H1 (cell line): Measurements from ENCODE around the gene EPHA4. TPM values are rescaled to one million over a fixed set of nuclear protein-coding genes. Genes with fewer than 3 reads are reported as not detected.

ENCODE experiments used
- CTCF ChIA-PET: fragments of 300-600 bp; sonication (Branson Sonifier 250); formaldehyde crosslinking; loops from one replicate; lab custom pipeline; 2021; ENCODE audit not compliant: partially characterized antibody; lab: Charles Lee
- POLR2A ChIA-PET: fragments of 300-600 bp; sonication (Branson Sonifier 250); formaldehyde crosslinking; loops from one replicate; lab custom pipeline; 2021; ENCODE audit warnings: inconsistent platforms; ENCODE audit not compliant: partially characterized antibody; lab: Charles Lee
- DNase-seq, 2 experiments: peaks; one replicate each; pipeline versions ENCODE4 v3.0.0 to v3.0.0-alpha.2; 2010 to 2022; ENCODE audit warnings: low spot score in 2 of 2, low read depth in 1 of 2, mixed read lengths in 1 of 2
- FAIRE-seq: peaks from 2 replicates; lab custom pipeline; 2011; peaks lifted over from hg19 to GRCh38; lab: Jason Lieb, UNC
- H2AFZ ChIP-seq: 2 replicates; pipeline ENCODE4 v1.8.1; 2012; ENCODE audit warnings: low read length, inconsistent platforms
- H2AK5ac ChIP-seq: 2 replicates; pipeline ENCODE4 v1.6.1; 2013; ENCODE audit warnings: low read depth, low read length
- H2BK120ac ChIP-seq: replicated peaks from 2 replicates; pipeline ENCODE3; 2013; ENCODE audit warnings: low read depth, low read length, inconsistent platforms
- H2BK12ac ChIP-seq: 2 replicates; pipeline ENCODE4 v1.6.1; 2013; ENCODE audit warnings: low read depth, low read length
- H2BK15ac ChIP-seq: 2 replicates; pipeline ENCODE4 v1.6.1; 2013; ENCODE audit warnings: low read length
- H2BK20ac ChIP-seq: 2 replicates; pipeline ENCODE4 v1.6.1; 2013; ENCODE audit warnings: low read length
- H2BK5ac ChIP-seq: 2 replicates; pipeline ENCODE4 v1.6.1; 2013; ENCODE audit warnings: low read depth, low read length
- H3K14ac ChIP-seq: 2 replicates; pipeline ENCODE4 v1.6.1; 2013; ENCODE audit warnings: inconsistent platforms; ENCODE audit not compliant: insufficient read length
- H3K18ac ChIP-seq: 2 replicates; pipeline ENCODE4 v1.6.1; 2013; ENCODE audit warnings: low read length; ENCODE audit errors: extremely low read depth
- H3K23ac ChIP-seq: 2 replicates; pipeline ENCODE4 v1.6.1; 2013; ENCODE audit warnings: inconsistent platforms; ENCODE audit not compliant: insufficient read length
- H3K23me2 ChIP-seq: 2 replicates; pipeline ENCODE4 v1.6.1; 2013; ENCODE audit warnings: low read depth, low read length
- H3K27ac ChIP-seq: 2 replicates; pipeline ENCODE4 v1.6.1; 2011; ENCODE audit warnings: low read depth, low read length, inconsistent platforms
- H3K27me3 ChIP-seq, 4 experiments: replicated peaks in 1 of 4; 1 replicate in 1 of 4; 2 replicates in 3 of 4; pipeline versions ENCODE4 v1.6.1 to v1.8.1; 2011 to 2013; ENCODE audit warnings: low read length in 3 of 4, mild to moderate bottlenecking in 3 of 4, inconsistent platforms in 2 of 4, mixed read lengths in 2 of 4, moderate library complexity in 1 of 4; ENCODE audit not compliant: control insufficient read depth in 3 of 4, insufficient read depth in 3 of 4; ENCODE audit errors: extremely low read depth in 1 of 4
- H3K36me3 ChIP-seq, 4 experiments: 2 replicates each; pipeline versions ENCODE4 v1.6.1 to v1.8.1; 2011 to 2013; ENCODE audit warnings: mild to moderate bottlenecking in 4 of 4, low read length in 3 of 4, moderate library complexity in 2 of 4, control low read depth in 1 of 4, inconsistent platforms in 1 of 4; ENCODE audit not compliant: insufficient read depth in 4 of 4, control insufficient read depth in 2 of 4
- H3K4ac ChIP-seq: replicated peaks from 2 replicates; pipeline ENCODE3; 2013; ENCODE audit warnings: low read length, low read depth, mixed read lengths, inconsistent platforms; ENCODE audit not compliant: insufficient read length
- H3K4me1 ChIP-seq, 4 experiments: replicated peaks in 1 of 4; 1 replicate in 1 of 4; 2 replicates in 3 of 4; pipeline versions ENCODE4 v1.6.1 to v1.8.1; 2011 to 2013; ENCODE audit warnings: low read length in 3 of 4, inconsistent platforms in 2 of 4, mixed read lengths in 1 of 4; ENCODE audit not compliant: insufficient read depth in 4 of 4, control insufficient read depth in 3 of 4
- H3K4me2 ChIP-seq, 2 experiments: 2 replicates each; pipeline versions ENCODE4 v1.6.1 to v1.8.1; 2011 to 2013; ENCODE audit warnings: low read depth in 2 of 2, low read length in 2 of 2, control low read depth in 1 of 2, inconsistent platforms in 1 of 2, mild to moderate bottlenecking in 1 of 2; ENCODE audit not compliant: insufficient read depth in 1 of 2
- H3K4me3 ChIP-seq, 4 experiments: fragments of 200-600, 300-600 bp in 1 of 4; sonication (generic), shearing (Covaris generic), sonication (Bioruptor Twin) in 1 of 4; 2 replicates each; pipeline versions ENCODE4 v1.5.1 to v1.8.1; 2011 to 2016; ENCODE audit warnings: low read length in 4 of 4, low read depth in 3 of 4, control low read depth in 2 of 4, inconsistent platforms in 2 of 4, mild to moderate bottlenecking in 2 of 4, mixed read lengths in 1 of 4, moderate library complexity in 1 of 4; ENCODE audit not compliant: insufficient read depth in 2 of 4; ENCODE audit errors: extremely low read depth in 1 of 4
- H3K56ac ChIP-seq: replicated peaks from 2 replicates; pipeline ENCODE3; 2013; ENCODE audit warnings: low read depth, mild to moderate bottlenecking, mixed read lengths, low read length, inconsistent platforms; ENCODE audit not compliant: insufficient read length
- H3K79me1 ChIP-seq: 2 replicates; pipeline ENCODE4 v1.6.1; 2013; ENCODE audit warnings: low read depth, low read length, control low read depth
- H3K79me2 ChIP-seq, 2 experiments: 2 replicates each; pipeline versions ENCODE4 v1.6.1 to v1.8.1; 2012 to 2013; ENCODE audit warnings: low read length in 2 of 2, mild to moderate bottlenecking in 2 of 2, inconsistent platforms in 1 of 2; ENCODE audit not compliant: insufficient read depth in 2 of 2, control insufficient read depth in 1 of 2
- H3K9ac ChIP-seq, 4 experiments: replicated peaks in 1 of 4; 1 replicate in 1 of 4; 2 replicates in 3 of 4; pipeline versions ENCODE4 v1.6.1 to v1.8.1; 2011 to 2013; ENCODE audit warnings: low read depth in 3 of 4, low read length in 3 of 4, control low read depth in 2 of 4, mild to moderate bottlenecking in 2 of 4, moderate library complexity in 2 of 4, inconsistent platforms in 1 of 4; ENCODE audit errors: extremely low read depth in 1 of 4
- H3K9me3 ChIP-seq, 2 experiments: 2 replicates each; pipeline versions ENCODE4 v1.6.1 to v1.8.1; 2012 to 2013; ENCODE audit warnings: mild to moderate bottlenecking in 2 of 2, moderate library complexity in 2 of 2, control low read depth in 1 of 2, inconsistent platforms in 1 of 2, low read depth in 1 of 2, low read length in 1 of 2, mixed read lengths in 1 of 2; ENCODE audit not compliant: insufficient read depth in 2 of 2
- H4K20me1 ChIP-seq, 2 experiments: replicated peaks in 1 of 2; 2 replicates each; pipeline versions ENCODE3 to v1.8.1; 2011 to 2013; ENCODE audit warnings: inconsistent platforms in 2 of 2, low read length in 2 of 2, mild to moderate bottlenecking in 1 of 2; ENCODE audit not compliant: insufficient read depth in 2 of 2, control insufficient read depth in 1 of 2
- H4K5ac ChIP-seq: 2 replicates; pipeline ENCODE4 v1.6.1; 2013; ENCODE audit warnings: low read length, low read depth, mixed read lengths, inconsistent platforms; ENCODE audit not compliant: insufficient read length
- H4K8ac ChIP-seq: 2 replicates; pipeline ENCODE4 v1.8.0; 2013; ENCODE audit warnings: mild to moderate bottlenecking, moderate library complexity, low read length, inconsistent platforms; ENCODE audit not compliant: insufficient read depth; ENCODE audit errors: extremely low read depth
- H4K91ac ChIP-seq: replicated peaks from 2 replicates; pipeline ENCODE3; 2013; ENCODE audit warnings: low read length, mixed read lengths, inconsistent platforms; ENCODE audit not compliant: insufficient read length
- ASH2L ChIP-seq: fragments of 200-600, 300-600 bp; sonication (generic); IDR thresholded peaks from one replicate; pipeline ENCODE4 v1.7.1; 2017; ENCODE audit warnings: low read length
- CBX8 ChIP-seq: fragments of 300-800, 300-1000 bp; sonication (generic); IDR thresholded peaks from 2 replicates; pipeline ENCODE4 v1.7.1; 2016; ENCODE audit warnings: low read depth, low read length, borderline replicate concordance
- CTBP2 ChIP-seq: IDR thresholded peaks from 2 replicates; pipeline ENCODE4 v1.7.0; 2011; ENCODE audit warnings: borderline replicate concordance, mild to moderate bottlenecking, moderate library complexity, mixed read lengths, low read length; ENCODE audit not compliant: insufficient read depth, insufficient read length
- EP300 ChIP-seq, 2 experiments: IDR thresholded peaks; 1 replicate in 1 of 2; 2 replicates in 1 of 2; pipeline ENCODE4 v1.6.1; 2011 to 2012; ENCODE audit warnings: low read depth in 2 of 2, low read length in 2 of 2, mild to moderate bottlenecking in 2 of 2, borderline replicate concordance in 1 of 2, inconsistent platforms in 1 of 2, moderate library complexity in 1 of 2
- HDAC6 ChIP-seq: IDR thresholded peaks from one replicate; pipeline ENCODE4 v1.7.1; 2012; ENCODE audit warnings: low read depth, mild to moderate bottlenecking, inconsistent platforms, low read length, moderate library complexity
- POLR2AphosphoS5 ChIP-seq: IDR thresholded peaks from 2 replicates; pipeline ENCODE4 v1.6.1; 2011; ENCODE audit warnings: low read depth, low read length
- RXRA ChIP-seq: IDR thresholded peaks from 2 replicates; pipeline ENCODE4 v1.6.1; 2011; ENCODE audit warnings: low read depth, mild to moderate bottlenecking, low read length, moderate library complexity; ENCODE audit not compliant: insufficient read depth
- SRF ChIP-seq: IDR thresholded peaks from 2 replicates; pipeline ENCODE4 v1.6.1; 2011; ENCODE audit warnings: mild to moderate bottlenecking, low read depth, low read length, moderate library complexity
- TAF1 ChIP-seq: IDR thresholded peaks from 2 replicates; pipeline ENCODE4 v1.6.1; 2011; ENCODE audit warnings: mild to moderate bottlenecking, low read depth, low read length
- TBP ChIP-seq: IDR thresholded peaks from 2 replicates; pipeline ENCODE4 v1.6.1; 2011; ENCODE audit warnings: low read depth, low read length, improper control_type of control experiment
- TEAD4 ChIP-seq: IDR thresholded peaks from 2 replicates; pipeline ENCODE4 v1.6.1; 2012; ENCODE audit warnings: low read depth, low read length, inconsistent platforms, mixed read lengths
- YY1 ChIP-seq: IDR thresholded peaks from 2 replicates; pipeline ENCODE4 v1.6.1; 2011; ENCODE audit warnings: low read depth, mild to moderate bottlenecking, low read length
- ZNF274 ChIP-seq: IDR thresholded peaks from 2 replicates; pipeline ENCODE4 v1.7.0; 2012; ENCODE audit warnings: low read length, borderline replicate concordance; ENCODE audit errors: extremely low read depth
- polyA plus RNA-seq, 7 experiments: library from polyadenylated mRNA; depleted of rRNA in 3 of 7; stranded (reverse) in 5 of 7; unstranded in 2 of 7; fragments of >200 nt in 5 of 7; fragments of 200-250 nt in 2 of 7; gene quantifications; 1 replicate in 5 of 7; 2 replicates in 1 of 7; 4 replicates in 1 of 7; pipeline versions ENCODE4 v1.2.1 to v1.2.3, GENCODE V29; 2011 to 2013; ENCODE audit warnings: missing spikeins in 2 of 7, mixed read lengths in 2 of 7
- total RNA-seq: library from RNA; stranded (reverse); fragmentation: NEBNext Ultra II Directional; extraction: Animal tissue kit (Norgen Biotek cat#: 25700); gene quantifications from 2 replicates; pipeline ENCODE4 v1.2.1, GENCODE V29; 2021
- TF ChIP-seq, protein P1 (sequence below): IDR thresholded peaks from 2 replicates; pipeline ENCODE4 v1.6.1; 2012; ENCODE audit warnings: low read length, inconsistent platforms

Gene EPHA4
- total and polyA plus RNA-seq, 2 of the 8 experiments (the other 6 are each of a cell fraction or from before 2014, with no cell fraction given), result 4.3 to 5.7 TPM

DNA sequence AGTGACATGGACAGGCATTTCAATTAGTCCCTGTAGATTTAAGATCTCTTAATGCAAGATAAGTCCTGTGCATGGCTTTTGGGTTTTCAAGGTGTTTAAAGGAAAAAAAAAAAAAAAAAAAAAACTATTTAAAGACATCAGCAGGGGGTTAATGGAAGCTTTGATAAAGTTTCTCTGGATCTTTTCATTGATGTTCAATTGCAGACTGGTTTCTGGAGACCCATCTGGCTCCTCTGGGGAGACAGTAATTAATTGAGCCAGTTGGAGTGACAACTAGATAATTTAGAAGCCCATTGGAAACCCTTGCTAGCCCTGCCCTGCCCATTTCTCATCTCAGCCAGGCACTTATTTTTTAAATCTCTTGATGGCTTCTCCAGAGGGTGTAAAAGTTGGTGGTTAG lies 98.7 kb downstream of the EPHA4 start:
- Histone ChIP-seq H3K4me3 (no peak overlapping the region), H4K20me1 (no peaks in the 10 kb centered on the region), H3K18ac (no peak overlapping the region), H3K27me3 (peaks cover 0 to 10% (median 2%) of the 10 kb centered on the region in 4 experiments; a peak in 3 of 7 replicates), H3K14ac (no peak overlapping the region), H3K27ac (no peak overlapping the region), H4K8ac (no peak overlapping the region), H2AFZ (no peak overlapping the region), H2BK12ac (no peak overlapping the region), H3K4me2 (no peak overlapping the region), H2BK5ac (no peak overlapping the region), H3K23me2 (no peaks in the 10 kb centered on the region), H3K9ac (no peak overlapping the region), H3K4ac (no peak overlapping the region), H3K23ac (no peak overlapping the region), H2BK15ac (no peak overlapping the region), H3K79me1 (no peaks in the 10 kb centered on the region), H4K91ac (no peak overlapping the region), H3K56ac (no peak overlapping the region), H3K9me3 (no peaks in the 10 kb centered on the region), H4K5ac (no peak overlapping the region), H2BK120ac (no peak overlapping the region), H2AK5ac (no peak overlapping the region), H3K79me2 (no peaks in the 10 kb centered on the region), H3K36me3 (no peaks in the 10 kb centered on the region), H3K4me1 (peaks cover 0 to 3% (median 2%) of the 10 kb centered on the region in 4 experiments; a peak in 3 of 7 replicates), H2BK20ac (no peak overlapping the region)
- ChIA-PET POLR2A (no interaction called here), CTCF (interaction anchor here (0.7 kb wide), 1 partner anchor 59 kb away, joined by 3 read pairs; no protein-coding TSS in a partner anchor)
- FAIRE-seq (no peak), DNase-seq (no peak)
- TF ChIP-seq ASH2L, result no peak
- TF ChIP-seq RXRA, result no peak
- TF ChIP-seq CBX8, result no peak
- TF ChIP-seq YY1, result no peak
- no peak for TF ChIP-seq POLR2AphosphoS5
- TF ChIP-seq, protein P1, sequence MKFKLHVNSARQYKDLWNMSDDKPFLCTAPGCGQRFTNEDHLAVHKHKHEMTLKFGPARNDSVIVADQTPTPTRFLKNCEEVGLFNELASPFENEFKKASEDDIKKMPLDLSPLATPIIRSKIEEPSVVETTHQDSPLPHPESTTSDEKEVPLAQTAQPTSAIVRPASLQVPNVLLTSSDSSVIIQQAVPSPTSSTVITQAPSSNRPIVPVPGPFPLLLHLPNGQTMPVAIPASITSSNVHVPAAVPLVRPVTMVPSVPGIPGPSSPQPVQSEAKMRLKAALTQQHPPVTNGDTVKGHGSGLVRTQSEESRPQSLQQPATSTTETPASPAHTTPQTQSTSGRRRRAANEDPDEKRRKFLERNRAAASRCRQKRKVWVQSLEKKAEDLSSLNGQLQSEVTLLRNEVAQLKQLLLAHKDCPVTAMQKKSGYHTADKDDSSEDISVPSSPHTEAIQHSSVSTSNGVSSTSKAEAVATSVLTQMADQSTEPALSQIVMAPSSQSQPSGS, result no peak
- TF ChIP-seq SRF, result no peak
- TF ChIP-seq TEAD4, result no peak
- no peak for TF ChIP-seq TBP
- TF ChIP-seq EP300 (IDR thresholded peaks at IDR 0.05; ENCODE audit: borderline replicate concordance in 1 of 2, low read depth in 2 of 2, low read length in 2 of 2), result no peak
- TF ChIP-seq ZNF274, result no peak
- no peak for TF ChIP-seq HDAC6
- no peak for TF ChIP-seq CTBP2
- TF ChIP-seq TAF1, result no peak
